ENCODE measurements around the gene PIK3R1.

The PIK3R1 gene

DNA sequence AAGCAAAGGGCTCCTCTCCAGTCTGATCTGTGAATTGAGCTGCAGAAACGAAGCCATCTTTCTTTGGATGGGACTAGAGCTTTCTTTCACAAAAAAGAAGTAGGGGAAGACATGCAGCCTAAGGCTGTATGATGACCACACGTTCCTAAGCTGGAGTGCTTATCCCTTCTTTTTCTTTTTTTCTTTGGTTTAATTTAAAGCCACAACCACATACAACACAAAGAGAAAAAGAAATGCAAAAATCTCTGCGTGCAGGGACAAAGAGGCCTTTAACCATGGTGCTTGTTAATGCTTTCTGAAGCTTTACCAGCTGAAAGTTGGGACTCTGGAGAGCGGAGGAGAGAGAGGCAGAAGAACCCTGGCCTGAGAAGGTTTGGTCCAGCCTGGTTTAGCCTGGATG, 82.1 kb downstream of the PIK3R1 start:
- H3K9me3 Mint-ChIP-seq = no peaks in the 10 kb centered on the region
- no peaks in the 10 kb centered on the region for H3K27me3 Mint-ChIP-seq
- H3K27ac Mint-ChIP-seq = peak overlapping the region in 1 of 2 donors; percentile 90
- H3K4me3 Mint-ChIP-seq = no peak overlapping the region
- DNase-seq (no peak), ATAC-seq (no peak)
- H3K4me1 Mint-ChIP-seq = peaks cover 18% of the 10 kb centered on the region

DNA sequence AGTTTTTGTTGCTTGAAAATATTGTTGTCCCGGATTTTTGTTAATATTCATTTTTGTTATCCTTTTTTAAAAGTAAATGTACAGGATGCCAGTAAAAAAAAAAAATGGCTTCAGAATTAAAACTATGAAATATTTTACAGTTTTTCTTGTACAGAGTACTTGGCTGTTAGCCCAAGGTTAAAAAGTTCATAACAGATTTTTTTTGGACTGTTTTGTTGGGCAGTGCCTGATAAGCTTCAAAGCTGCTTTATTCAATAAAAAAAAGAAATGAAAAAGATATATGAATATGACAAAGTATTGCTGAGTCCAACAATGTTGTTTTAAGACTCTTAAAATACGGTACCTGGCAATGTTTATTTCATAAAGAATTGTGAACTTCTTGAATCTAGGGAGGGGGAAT, 82.9 kb downstream of the PIK3R1 start:
- ATAC-seq (no peak), DNase-seq (no peak)
- H3K27ac Mint-ChIP-seq = no peak overlapping the region
- no peak overlapping the region for H3K4me3 Mint-ChIP-seq
- H3K9me3 Mint-ChIP-seq = no peaks in the 10 kb centered on the region
- peaks cover 25% of the 10 kb centered on the region for H3K4me1 Mint-ChIP-seq
- no peaks in the 10 kb centered on the region for H3K27me3 Mint-ChIP-seq

DNA sequence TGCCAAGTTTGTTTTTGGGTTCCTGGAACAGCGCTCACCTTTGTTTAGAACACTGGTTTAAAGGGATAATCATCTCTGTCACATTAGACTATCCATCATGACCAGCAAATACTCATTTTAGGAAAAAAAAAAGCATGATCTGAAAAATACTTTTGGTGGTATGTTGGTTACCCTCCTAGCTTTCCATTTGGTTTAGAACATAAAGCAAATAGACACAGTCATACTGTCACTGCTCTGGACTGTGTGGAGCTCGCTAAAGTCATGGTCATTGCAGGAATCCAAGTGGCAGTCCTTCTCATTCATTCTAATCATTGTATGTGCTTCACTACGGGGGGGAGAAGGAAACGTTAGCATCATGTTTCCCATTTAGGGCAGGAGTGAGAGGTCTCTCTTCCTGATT, 83.5 kb downstream of the PIK3R1 start:
- H3K27ac Mint-ChIP-seq = no peak overlapping the region
- H3K27me3 Mint-ChIP-seq = no peaks in the 10 kb centered on the region
- DNase-seq = no peak
- H3K4me1 Mint-ChIP-seq = peaks cover 32% of the 10 kb centered on the region
- H3K9me3 Mint-ChIP-seq = no peaks in the 10 kb centered on the region
- H3K4me3 Mint-ChIP-seq = no peak overlapping the region
- ATAC-seq = no peak

DNA sequence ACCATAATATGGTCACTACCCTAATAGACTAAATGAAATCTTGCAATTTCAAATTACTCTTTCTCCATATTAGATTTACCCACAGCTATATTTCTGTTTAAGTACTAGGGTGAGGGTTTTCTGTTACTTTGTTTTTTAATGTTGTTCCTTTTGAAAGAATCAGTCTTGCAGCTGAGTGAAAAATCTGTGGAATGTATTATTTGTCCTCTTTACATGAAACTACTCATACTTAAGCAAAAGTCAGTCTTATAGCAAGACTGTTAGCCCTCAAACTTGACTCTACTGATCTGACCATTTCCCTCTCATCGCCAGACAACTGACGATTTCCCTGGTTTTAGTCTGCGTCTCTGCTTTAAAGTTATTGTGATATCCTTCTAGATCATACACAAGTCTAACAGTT, 84.0 kb downstream of the PIK3R1 start:
- Mint-ChIP-seq H3K4me3 (no peak overlapping the region), H3K27ac (no peak overlapping the region), H3K27me3 (no peaks in the 10 kb centered on the region), H3K4me1 (peaks cover 33% of the 10 kb centered on the region), H3K9me3 (no peaks in the 10 kb centered on the region)
- ATAC-seq = no peak
- DNase-seq = no peak

DNA sequence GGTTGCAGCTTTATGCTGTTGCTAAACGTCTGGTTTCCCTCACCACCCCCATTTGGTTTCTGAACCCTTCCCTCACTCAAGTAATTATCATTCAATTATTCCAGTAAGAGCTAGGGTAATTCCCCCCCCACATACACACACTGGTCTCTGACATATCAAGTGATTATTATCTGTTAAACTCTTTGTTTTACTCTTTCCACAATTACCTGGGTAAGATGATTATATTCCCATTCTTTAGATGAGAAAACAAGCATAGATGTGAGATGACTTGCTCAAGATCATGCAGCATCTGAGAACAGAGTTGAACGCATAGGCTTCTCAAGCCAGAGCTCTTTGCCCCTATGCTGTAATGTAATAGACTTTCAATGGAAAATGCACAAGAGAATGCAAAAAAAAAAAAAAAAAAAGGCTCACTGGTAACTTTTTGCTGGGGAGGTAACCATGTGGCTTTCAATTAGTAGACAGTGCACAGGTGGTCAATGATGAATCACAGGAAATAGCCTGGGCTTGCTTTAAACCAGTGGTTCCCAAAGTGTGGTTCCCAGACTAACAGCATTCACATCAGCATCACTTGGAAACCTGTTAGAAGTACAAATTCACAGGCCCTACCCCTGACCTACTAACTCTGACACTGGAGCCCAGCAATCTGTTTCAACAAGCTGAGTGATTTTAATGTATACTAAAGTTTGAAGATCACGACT, 87.6 kb downstream of the PIK3R1 start:
- no peaks in the 10 kb centered on the region for H3K27me3 Mint-ChIP-seq
- peak overlapping the region; percentile 5 to 34 for H3K27ac Mint-ChIP-seq
- peak overlapping the region in 1 of 2 donors; percentile 3 for H3K4me3 Mint-ChIP-seq
- no peak for DNase-seq
- peak; percentile 66 for ATAC-seq
- H3K4me1 Mint-ChIP-seq = peaks cover 33% of the 10 kb centered on the region
- no peaks in the 10 kb centered on the region for H3K9me3 Mint-ChIP-seq

DNA sequence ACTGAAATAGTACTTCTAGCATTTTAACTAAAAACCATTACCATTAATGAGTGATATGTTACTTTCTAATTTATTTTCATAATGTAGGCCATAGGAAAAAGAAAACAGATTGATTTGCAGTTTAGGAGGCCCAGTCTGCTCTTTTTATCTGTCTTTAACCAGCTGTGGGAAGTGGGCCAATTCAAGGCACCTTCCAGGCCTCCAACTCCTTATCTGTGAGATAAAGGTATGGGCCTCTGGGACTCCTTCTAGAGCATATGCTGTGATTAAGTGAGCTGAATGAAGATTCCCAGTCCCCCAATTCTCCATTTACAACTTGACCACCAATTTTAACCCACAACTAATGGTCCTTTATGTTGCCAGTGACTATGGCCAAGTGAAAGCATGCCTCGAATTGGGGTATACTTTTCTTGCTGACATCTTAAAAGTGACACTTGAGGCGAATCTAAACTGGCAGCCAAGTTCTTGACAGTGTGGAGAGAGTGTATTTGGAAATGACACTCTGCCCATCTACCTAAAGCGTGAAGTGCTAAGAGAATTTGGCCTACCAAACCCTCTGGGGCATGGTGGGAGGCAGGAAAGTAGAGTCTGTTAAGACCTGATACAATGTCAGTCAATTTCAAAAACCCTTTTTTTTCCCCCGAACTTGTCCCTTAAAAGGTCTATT, 88.3 kb downstream of the PIK3R1 start:
- H3K4me1 Mint-ChIP-seq = peaks cover 33% of the 10 kb centered on the region
- H3K9me3 Mint-ChIP-seq = no peaks in the 10 kb centered on the region
- H3K27ac Mint-ChIP-seq = no peak overlapping the region
- no peak overlapping the region for H3K4me3 Mint-ChIP-seq
- H3K27me3 Mint-ChIP-seq = no peaks in the 10 kb centered on the region
- ATAC-seq (peak; percentile 8), DNase-seq (no peak)

DNA sequence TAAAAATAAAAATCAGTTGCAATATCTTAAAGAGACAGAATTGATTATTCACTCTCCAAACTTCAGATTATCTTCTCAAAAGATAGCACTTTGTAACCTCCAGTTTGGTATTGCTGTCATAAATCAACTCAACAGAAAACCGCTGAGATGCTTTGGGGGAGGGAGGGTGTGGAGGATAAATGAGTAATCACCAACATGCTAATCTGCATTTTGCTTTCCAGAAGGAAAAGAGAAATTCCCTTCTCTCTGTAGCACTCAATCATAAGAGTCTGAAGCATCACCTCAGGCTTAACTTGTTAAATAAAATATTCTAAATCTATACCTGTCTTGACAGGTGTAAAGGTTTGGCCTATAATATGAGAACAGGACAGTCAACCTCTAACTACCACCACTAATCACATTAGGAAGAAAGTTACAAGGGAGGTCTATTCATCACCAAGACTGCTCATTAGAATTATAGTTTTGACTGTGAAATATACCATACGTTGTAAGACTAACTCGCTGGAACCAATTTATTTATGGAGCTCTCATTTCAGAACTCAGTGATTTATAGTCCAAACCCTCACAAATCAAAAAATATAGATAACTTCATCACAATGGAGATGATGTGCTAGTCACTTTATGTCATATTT, 89.0 kb downstream of the PIK3R1 start:
- Mint-ChIP-seq H3K9me3 (no peaks in the 10 kb centered on the region), H3K4me3 (no peak overlapping the region), H3K27me3 (no peaks in the 10 kb centered on the region), H3K27ac (no peak overlapping the region), H3K4me1 (peaks cover 33% of the 10 kb centered on the region)
- ATAC-seq = peak; percentile 41
- no peak for DNase-seq

DNA sequence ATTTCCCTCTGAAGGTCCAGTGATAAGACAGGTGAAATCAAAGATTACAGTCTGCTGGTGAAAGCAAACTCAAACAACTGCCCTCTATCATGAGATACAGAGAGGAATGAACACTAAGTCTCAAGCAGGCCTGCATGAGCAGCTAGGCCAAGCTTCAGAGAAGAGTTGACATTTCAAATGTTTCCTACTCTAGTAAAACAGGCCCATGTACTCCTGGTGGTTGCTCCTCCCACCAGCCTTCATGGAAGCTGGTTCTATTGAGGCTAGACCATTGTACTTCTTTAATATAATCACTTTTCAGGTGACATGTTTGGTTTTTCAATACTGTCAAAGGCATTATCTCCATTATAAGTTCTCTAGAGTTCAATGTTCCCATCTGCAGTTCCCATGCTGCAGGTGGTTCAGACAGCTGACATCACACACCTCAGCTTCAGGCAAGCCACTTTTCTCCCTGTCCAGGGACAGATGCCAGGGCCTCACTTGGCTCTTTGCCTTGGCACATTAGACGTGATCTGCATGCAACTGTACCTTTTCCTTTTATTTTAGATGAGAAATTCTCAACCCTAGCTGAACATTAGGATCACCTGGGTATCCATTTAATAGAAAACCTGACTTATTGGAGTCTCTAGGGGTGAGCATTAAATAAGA, 89.8 kb downstream of the PIK3R1 start:
- Mint-ChIP-seq H3K27me3 (no peaks in the 10 kb centered on the region), H3K27ac (no peak overlapping the region), H3K4me3 (no peak overlapping the region), H3K4me1 (peaks cover 32% of the 10 kb centered on the region), H3K9me3 (no peaks in the 10 kb centered on the region)
- DNase-seq = no peak
- ATAC-seq = no peak

DNA sequence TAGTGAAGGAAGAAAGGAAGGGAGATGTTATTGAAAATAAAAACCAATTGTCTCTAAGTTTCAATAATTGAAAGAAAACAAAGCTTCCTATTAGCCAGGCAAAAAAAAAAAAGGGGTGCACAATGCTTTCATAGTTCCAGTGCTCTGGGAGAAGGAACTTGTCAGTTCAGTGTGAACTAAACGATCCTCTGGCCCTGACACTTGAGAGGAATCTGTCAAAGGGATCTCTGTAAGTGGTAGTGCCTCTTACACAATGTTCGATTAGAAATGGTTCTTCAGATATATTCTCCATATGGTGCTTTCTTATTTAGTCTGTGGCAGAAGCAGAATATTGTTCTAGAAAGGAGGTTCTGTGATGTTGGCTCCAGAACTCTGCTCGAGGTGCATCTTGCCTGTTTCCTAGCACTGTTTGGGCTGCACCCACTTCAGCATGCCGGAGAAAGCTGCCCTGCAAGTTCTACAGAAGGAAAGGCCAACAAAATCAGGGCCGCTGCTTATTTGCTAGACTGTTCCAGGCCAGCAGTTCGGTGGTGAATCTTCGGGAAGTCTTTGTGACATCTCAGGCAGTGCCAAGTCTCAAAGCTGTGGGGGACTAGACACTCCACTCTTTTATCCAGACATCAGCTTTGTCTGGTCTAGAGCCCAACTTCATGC, 90.9 kb downstream of the PIK3R1 start:
- Mint-ChIP-seq H3K4me3 (no peak overlapping the region), H3K27ac (peak overlapping the region in 1 of 2 donors; percentile 12), H3K27me3 (no peaks in the 10 kb centered on the region), H3K9me3 (no peaks in the 10 kb centered on the region), H3K4me1 (peaks cover 25% of the 10 kb centered on the region)
- ATAC-seq (no peak), DNase-seq (no peak)

DNA sequence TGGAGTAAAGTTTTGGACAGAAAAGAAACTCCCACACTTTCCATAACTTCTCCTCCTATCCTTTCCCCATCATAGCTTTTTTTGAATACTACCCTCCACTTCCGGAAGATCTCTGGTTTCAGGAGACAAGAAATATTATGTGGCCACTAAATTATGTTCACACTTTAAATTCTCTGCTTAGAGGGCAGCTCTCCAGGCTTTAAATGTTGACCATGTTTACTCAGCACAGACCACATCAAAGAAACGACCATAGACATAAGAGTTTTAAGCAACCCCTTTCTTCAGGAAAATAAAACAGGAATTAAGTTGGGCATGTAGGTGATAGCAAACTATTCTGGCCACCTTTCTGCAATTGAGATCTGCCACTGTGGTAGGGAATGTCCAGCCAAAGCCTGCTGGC, 97.8 kb downstream of the PIK3R1 start:
- ATAC-seq = no peak
- Mint-ChIP-seq H3K4me3 (no peak overlapping the region), H3K27me3 (peaks cover 8% of the 10 kb centered on the region), H3K27ac (no peak overlapping the region), H3K9me3 (no peaks in the 10 kb centered on the region), H3K4me1 (peaks cover 15% of the 10 kb centered on the region)
- no peak for DNase-seq

DNA sequence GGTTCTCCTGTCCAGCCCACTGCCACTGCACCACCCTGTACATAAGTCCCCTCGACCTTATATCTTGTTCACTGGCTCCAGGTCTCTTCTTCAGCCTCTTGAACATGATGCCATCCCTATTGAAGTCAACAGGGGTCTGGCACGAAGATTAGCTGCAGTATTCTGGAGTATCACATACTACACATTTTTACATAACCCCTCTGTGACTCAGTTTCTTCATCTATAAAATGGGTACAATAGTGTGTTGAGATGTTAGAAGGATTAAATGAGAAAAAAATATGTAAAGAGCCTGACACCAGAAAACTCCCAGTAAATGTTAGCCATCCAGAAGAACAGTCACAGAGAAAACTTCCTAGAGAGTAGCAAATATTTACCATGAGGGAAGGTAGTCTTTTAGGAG, 98.9 kb downstream of the PIK3R1 start:
- no peak for ATAC-seq
- Mint-ChIP-seq H3K4me1 (peaks cover 21% of the 10 kb centered on the region), H3K4me3 (no peak overlapping the region), H3K27me3 (peaks cover 9% of the 10 kb centered on the region), H3K9me3 (no peaks in the 10 kb centered on the region), H3K27ac (no peak overlapping the region)
- DNase-seq = no peak

DNA sequence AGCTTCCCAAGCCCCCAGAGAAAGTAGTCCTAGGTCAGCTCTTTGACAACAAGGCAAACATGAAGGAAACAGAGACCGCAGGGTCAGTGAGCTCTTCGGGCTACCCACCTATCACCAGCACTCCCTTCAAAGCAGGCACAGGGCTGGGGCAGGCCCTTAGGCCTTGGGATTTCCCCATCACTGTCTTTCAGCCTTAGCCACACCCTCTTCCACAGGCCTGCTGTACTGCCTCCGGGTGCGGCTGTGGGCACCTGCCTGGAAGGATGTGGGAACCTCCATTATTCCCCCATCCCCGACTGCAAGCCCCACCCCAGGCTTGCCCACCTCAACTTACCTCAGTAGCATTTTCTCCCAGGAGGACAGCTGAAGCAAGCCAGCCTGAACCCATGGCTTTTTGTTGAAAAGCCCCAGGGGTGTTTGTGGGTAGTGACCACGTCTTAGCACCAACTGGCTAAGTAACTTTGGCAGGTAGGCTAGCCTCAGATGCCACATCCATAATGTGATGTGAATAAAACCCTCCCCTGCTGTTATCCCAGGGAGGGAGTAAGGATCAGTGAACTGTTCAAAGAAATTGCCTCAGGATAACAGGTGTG, 100.2 kb downstream of the PIK3R1 start:
- Mint-ChIP-seq H3K4me1 (peaks cover 23% of the 10 kb centered on the region), H3K4me3 (no peak overlapping the region), H3K27ac (no peak overlapping the region), H3K9me3 (no peaks in the 10 kb centered on the region), H3K27me3 (peaks cover 9% of the 10 kb centered on the region)
- DNase-seq (peak; percentile 44 to 65), ATAC-seq (peak; percentile 98)

DNA sequence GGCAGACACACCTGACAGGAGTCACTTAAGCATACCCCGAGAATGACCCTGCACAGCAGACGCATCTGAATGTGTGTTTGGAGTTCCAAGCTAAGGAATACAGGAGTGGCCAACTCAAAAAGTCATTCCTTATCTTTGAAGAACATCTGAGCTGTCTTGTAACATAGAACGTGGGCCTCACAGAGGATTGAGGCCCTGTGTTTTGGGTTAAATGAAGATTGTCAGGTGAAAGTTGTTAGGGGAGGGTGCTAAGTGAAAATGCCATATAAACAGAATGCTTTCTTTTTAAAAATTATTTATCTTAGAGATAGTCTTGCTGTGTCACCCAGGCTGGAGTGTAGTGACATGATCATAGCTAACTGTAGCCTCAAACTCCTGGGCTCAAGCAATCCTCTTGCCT, 100.9 kb downstream of the PIK3R1 start:
- Mint-ChIP-seq H3K4me1 (peaks cover 23% of the 10 kb centered on the region), H3K27ac (no peak overlapping the region), H3K4me3 (no peak overlapping the region), H3K27me3 (peaks cover 9% of the 10 kb centered on the region), H3K9me3 (no peaks in the 10 kb centered on the region)
- DNase-seq = no peak
- no peak for ATAC-seq

DNA sequence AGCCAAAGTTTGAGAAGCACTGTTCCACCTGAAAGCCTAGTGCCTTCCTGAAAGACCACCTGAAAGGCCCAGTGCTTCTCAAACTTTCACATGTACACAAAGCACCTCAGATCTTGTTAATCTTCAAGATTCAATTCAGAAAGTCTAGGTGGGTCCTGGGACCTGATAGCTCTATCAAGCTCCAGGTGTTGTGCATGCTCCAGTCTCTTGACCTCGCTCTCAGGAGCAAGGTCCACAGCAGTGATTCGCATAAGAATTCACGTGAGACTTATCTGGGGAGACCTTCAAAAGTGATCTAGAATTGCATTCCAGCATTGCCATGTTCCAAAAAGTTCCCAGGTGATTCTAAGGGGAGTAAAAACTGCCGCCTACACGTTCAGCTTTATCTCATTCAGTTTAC, 102.1 kb downstream of the PIK3R1 start:
- DNase-seq (no peak), ATAC-seq (no peak)
- Mint-ChIP-seq H3K27ac (no peak overlapping the region), H3K4me3 (no peak overlapping the region), H3K4me1 (peaks cover 23% of the 10 kb centered on the region), H3K27me3 (peaks cover 9% of the 10 kb centered on the region), H3K9me3 (no peaks in the 10 kb centered on the region)

DNA sequence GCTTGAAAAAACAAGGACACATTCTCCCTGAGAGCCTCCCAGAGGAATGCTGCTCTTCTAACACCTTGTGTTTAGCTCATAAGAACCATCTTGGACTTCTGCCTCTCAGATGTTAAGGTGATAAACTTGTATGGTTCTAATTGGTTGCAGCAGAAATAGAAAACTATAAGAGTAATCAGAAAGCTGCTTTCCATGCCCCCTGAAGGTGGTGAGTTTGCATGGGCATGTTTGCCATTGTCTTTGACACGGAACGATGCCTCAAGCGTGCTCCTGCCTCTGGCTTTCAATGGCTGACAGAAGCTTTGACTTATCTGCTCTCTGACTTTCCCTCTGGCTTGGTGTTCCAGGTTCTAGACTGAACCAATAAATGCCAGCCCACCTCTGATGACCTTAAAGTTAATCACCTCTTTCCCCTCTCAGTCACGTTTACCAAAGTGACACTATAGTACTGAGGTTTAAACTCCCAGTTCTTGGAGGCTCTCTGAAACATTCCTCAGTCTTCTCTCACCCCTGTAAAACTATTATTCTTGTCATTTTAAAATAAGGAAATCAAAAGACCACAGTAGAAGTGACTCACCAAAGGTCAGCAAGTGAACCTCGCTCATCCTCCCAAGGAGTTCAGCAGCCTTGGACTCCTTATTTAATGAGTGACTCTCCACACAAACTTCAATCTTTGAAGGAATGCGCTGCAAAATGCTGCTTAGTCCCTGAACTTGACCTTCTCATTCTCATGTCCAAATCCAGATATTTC, 103.6 kb downstream of the PIK3R1 start:
- Mint-ChIP-seq H3K4me3 (no peak overlapping the region), H3K4me1 (peaks cover 23% of the 10 kb centered on the region), H3K27ac (no peak overlapping the region), H3K9me3 (no peaks in the 10 kb centered on the region), H3K27me3 (peaks cover 9% of the 10 kb centered on the region)
- no peak for DNase-seq
- ATAC-seq = no peak
